Stimulated activated CD4-positive, alpha-beta T cell treated with anti-CD3 and anti-CD28 coated beads, Interleukin-1b, Interleukin-23, amount 100 ng/mL, for 48 hours (primary cell): ENCODE measurements around the gene MAPKAP1.

Source experiments
- DNase-seq: peaks from one replicate; pipeline ENCODE4 v3.0.0-alpha.2; 2020

MAPKAP1 gene

GRCh38 chr9:125674981-125675973 is 31.7 kb downstream of the MAPKAP1 start:
- DNase-seq: no peak

- no peak for DNase-seq
These were observed 34.1 kb downstream of the MAPKAP1 start for GRCh38 chr9:125672876-125673275.

- DNase-seq: no peak
These were observed 43.9 kb downstream of the MAPKAP1 start for GRCh38 chr9:125663127-125663526.

GRCh38 chr9:125660557-125660956 is 46.5 kb downstream of the MAPKAP1 start:
- no peak for DNase-seq

GRCh38 chr9:125659954-125660353 is 47.1 kb downstream of the MAPKAP1 start:
- DNase-seq: peak; percentile 48

GRCh38 chr9:125659201-125659840 is 47.7 kb downstream of the MAPKAP1 start:
- no peak for DNase-seq

GRCh38 chr9:125656560-125656959 is 50.4 kb downstream of the MAPKAP1 start:
- no peak for DNase-seq

- DNase-seq: no peak
These were observed 51.2 kb downstream of the MAPKAP1 start for GRCh38 chr9:125655691-125656410.

- DNase-seq: no peak
These were observed 51.9 kb downstream of the MAPKAP1 start for GRCh38 chr9:125655066-125655633.

GRCh38 chr9:125654121-125654520 is 52.9 kb downstream of the MAPKAP1 start:
- no peak for DNase-seq

GRCh38 chr9:125653325-125653724 is 53.7 kb downstream of the MAPKAP1 start:
- no peak for DNase-seq

- DNase-seq: no peak
These were observed 54.2 kb downstream of the MAPKAP1 start for GRCh38 chr9:125652759-125653158.

- no peak for DNase-seq
These were observed 54.8 kb downstream of the MAPKAP1 start for GRCh38 chr9:125652233-125652594.

- DNase-seq: no peak
These were observed 55.3 kb downstream of the MAPKAP1 start for GRCh38 chr9:125651576-125652232.

- DNase-seq: peak; percentile 34
These were observed 56.7 kb downstream of the MAPKAP1 start for GRCh38 chr9:125650271-125650737.

- no peak for DNase-seq
These were observed 57.2 kb downstream of the MAPKAP1 start for GRCh38 chr9:125649826-125650225.

- DNase-seq: peak; percentile 41
These were observed 57.7 kb downstream of the MAPKAP1 start for GRCh38 chr9:125649315-125649714.

- no peak for DNase-seq
These were observed 58.7 kb downstream of the MAPKAP1 start for GRCh38 chr9:125648294-125648693.

- DNase-seq: no peak
These were observed 60.3 kb downstream of the MAPKAP1 start for GRCh38 chr9:125646621-125647100.

GRCh38 chr9:125646217-125646616 is 60.8 kb downstream of the MAPKAP1 start:
- DNase-seq: no peak

GRCh38 chr9:125644819-125645507 is 62.0 kb downstream of the MAPKAP1 start:
- DNase-seq: no peak

- no peak for DNase-seq
These were observed 64.7 kb downstream of the MAPKAP1 start for GRCh38 chr9:125642311-125642710.
